IPS-15b (cell line): ENCODE measurements around the gene PARK7.
A peak's percentile ranks its signal among the peaks of the same experiment; 100 is the strongest.
"Not testable (repeated sequence)": the region's sequence is repeated elsewhere in the genome, so short reads cannot be mapped to it uniquely, and the experiment has no call there.

ENCODE experiments used
- H3K27me3 ChIP-seq: one replicate; pipeline ENCODE4 v1.6.1; 2013; ENCODE audit warnings: low read length; ENCODE audit not compliant: control insufficient read depth, insufficient read depth
- H3K36me3 ChIP-seq: one replicate; pipeline ENCODE4 v1.6.1; 2013; ENCODE audit warnings: low read length; ENCODE audit not compliant: control insufficient read depth, insufficient read depth
- H3K4me1 ChIP-seq: one replicate; pipeline ENCODE4 v1.6.1; 2013; ENCODE audit warnings: mild to moderate bottlenecking, low read length; ENCODE audit not compliant: control insufficient read depth, insufficient read depth
- H3K4me3 ChIP-seq: one replicate; pipeline ENCODE4 v1.5.1; 2013; ENCODE audit warnings: low read depth, low read length
- H3K9ac ChIP-seq: one replicate; pipeline ENCODE4 v1.6.1; 2013; ENCODE audit warnings: low read depth, mild to moderate bottlenecking, low read length
- H3K9me3 ChIP-seq: one replicate; pipeline ENCODE4 v1.6.1; 2013; ENCODE audit warnings: mild to moderate bottlenecking, low read length; ENCODE audit not compliant: control insufficient read depth, insufficient read depth

Gene PARK7

DNA sequence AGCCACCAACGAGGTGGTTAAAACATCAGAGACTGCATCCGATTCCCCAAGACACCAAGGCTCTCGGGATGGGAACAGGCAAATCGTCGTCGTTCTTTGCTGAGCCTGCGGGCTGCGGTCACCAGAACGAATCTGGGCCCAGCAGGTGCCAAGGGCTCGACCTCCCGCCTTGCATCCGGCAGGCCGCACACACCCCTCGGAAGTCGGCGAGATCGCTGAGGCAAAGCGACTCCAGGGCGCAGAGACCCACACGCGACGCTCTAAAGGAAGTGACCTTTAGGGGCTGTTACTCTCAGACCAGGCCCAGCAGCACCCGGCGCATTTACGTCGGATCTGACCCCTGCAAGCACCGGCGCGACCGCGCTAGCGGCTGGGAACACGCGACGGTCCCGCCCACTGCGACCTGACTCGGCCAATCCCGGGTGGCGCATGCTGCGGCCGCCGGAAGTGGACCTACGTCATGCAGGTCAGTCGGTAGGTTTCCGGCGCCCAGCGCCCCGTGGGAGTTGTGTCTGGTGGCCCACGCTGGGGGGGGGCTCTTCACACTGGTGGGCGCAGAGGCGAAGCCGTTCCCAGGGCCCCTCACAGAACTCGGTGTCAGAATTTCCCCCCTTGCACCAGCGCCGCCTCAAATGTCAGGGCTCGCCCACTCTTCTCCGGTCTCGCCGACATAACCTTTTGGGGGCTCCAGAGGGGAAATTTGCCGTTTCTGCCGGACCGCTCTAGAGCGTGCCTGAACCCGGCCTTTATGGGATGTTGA lies 7.5 kb upstream of the PARK7 start:
- no peaks in the 10 kb centered on the region for H3K9me3 ChIP-seq
- H3K36me3 ChIP-seq = no peaks in the 10 kb centered on the region
- no peaks in the 10 kb centered on the region for H3K27me3 ChIP-seq
- H3K4me1 ChIP-seq = no peaks in the 10 kb centered on the region
- peak overlapping the region; percentile 85 for H3K4me3 ChIP-seq
- H3K9ac ChIP-seq = peak overlapping the region; percentile 73

DNA sequence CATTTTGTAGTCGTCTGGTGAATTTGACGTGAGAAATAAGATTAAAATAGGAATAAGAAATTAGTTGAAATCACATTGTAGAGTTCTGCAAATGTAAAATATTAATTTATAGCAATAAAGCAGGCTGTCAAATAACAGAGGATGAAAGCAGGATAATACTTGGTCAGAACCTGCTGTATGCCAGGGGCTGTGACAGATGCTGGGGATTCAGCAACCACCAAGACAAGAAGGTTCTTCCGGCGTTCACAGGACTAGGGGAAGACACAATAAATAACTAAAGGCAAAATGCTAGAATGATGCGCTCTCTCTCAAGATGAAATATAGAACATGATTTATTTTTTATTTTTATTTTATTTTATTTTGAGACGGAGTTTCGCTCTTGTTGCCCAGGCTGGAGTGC lies 6.8 kb upstream of the PARK7 start:
- Histone ChIP-seq H3K36me3 (no peaks in the 10 kb centered on the region), H3K9me3 (no peaks in the 10 kb centered on the region), H3K4me1 (no peaks in the 10 kb centered on the region), H3K9ac (no peak overlapping the region), H3K4me3 (peak overlapping the region; percentile 85), H3K27me3 (no peaks in the 10 kb centered on the region)

DNA sequence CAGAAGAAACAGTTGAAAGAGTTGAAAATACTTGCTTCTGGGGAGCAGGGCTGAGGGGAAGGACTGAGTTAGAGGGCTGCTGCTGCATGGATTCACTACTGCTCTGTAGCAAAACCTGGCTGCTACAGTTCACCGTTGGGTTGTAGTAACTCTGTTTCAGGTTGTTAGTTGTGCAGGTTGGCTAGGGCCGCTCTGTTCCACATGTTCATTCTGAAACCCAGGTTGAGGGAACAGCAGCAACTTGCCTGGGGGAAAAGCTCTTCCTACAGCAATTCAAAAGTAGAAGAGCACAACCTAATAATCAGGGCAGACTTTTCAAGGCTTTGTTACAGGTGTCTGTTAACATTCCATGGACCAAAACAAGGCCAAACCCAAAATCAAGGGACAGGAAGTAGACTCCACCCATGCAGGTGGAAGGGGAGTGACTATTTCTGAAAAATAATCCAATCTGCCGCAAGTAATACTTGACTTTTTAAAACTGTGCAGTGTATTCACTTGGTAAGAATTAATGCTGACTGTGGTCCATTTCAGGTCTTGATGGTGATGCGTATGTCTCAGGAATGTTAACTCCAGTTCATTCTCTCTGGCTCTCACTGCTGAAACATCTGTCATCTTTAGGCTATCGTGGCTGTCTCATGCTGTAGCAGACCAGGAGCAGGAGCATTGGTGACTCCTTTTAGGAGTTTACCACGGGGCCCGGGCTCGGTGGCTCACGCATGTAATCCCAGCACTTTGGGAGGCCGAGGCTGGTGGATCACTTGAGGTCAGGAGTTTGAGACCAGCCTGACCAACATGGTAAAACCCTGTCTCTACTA lies 5.1 kb upstream of the PARK7 start:
- Histone ChIP-seq H3K9me3 (no peaks in the 10 kb centered on the region), H3K4me3 (no peak overlapping the region), H3K27me3 (no peaks in the 10 kb centered on the region), H3K36me3 (no peaks in the 10 kb centered on the region), H3K9ac (no peak overlapping the region), H3K4me1 (no peaks in the 10 kb centered on the region)

DNA sequence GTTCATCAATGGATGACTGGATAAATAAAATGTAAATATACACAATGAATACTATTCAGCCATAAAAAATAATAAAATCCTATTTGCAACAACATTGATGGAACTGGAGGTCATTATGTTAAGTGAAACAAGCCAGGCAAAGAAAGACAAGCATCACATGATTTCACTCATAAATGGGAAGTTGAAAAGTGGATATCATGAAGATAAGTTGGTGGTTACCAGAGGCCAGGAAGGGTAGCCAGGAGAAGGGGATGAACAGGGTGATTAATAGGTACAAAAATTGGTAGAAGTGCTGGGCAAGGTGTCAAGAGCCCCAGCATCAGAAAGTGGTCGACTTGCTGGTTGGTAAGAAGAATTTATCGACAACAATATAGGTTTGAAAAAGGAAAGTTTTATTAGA lies 1.3 kb upstream of the PARK7 start:
- no peak overlapping the region for H3K9ac ChIP-seq
- no peaks in the 10 kb centered on the region for H3K9me3 ChIP-seq
- H3K27me3 ChIP-seq = no peaks in the 10 kb centered on the region
- peak overlapping the region; percentile 70 for H3K4me3 ChIP-seq
- H3K4me1 ChIP-seq = no peaks in the 10 kb centered on the region
- peaks cover 14% of the 10 kb centered on the region for H3K36me3 ChIP-seq

DNA sequence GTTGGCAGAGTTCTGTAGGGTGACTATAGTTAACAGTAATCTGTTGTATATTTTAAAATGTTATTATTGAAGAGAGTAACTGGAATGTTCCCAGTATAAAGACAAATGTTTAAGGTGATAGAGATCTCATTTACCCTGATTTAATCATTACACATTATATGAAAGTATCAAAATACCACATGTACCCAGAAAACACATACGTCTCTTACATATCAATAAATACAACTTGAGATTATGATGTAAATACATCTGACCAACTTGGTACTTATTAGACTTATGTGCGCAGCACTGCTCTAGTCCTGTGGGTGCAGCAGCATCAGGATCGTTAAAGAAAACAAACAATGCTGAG lies 670 bp upstream of the PARK7 start:
- Histone ChIP-seq H3K9me3 (no peaks in the 10 kb centered on the region), H3K4me1 (no peaks in the 10 kb centered on the region), H3K4me3 (peak overlapping the region; percentile 70), H3K9ac (peak overlapping the region; percentile 89), H3K27me3 (no peaks in the 10 kb centered on the region), H3K36me3 (peaks cover 17% of the 10 kb centered on the region)

DNA sequence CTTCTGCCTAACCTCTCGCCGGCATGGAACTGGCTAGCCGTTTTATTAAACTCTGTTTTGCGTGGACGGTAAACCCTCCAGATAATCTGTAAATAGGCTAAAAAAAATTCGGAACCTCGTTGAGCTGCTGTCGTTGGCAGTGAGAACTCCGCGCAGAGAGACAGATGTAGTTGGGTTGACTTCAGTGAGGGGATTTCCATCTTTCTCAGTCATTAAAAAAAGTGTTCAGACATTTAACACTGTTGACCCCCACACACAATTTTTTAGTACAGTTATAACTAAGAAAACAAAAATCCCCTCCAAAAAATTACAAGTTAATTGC lies 464 bp downstream of the PARK7 start:
- Histone ChIP-seq H3K4me1 (no peaks in the 10 kb centered on the region), H3K9me3 (no peaks in the 10 kb centered on the region), H3K9ac (peak overlapping the region; percentile 57), H3K36me3 (peaks cover 20% of the 10 kb centered on the region), H3K27me3 (no peaks in the 10 kb centered on the region), H3K4me3 (peak overlapping the region; percentile 70)

DNA sequence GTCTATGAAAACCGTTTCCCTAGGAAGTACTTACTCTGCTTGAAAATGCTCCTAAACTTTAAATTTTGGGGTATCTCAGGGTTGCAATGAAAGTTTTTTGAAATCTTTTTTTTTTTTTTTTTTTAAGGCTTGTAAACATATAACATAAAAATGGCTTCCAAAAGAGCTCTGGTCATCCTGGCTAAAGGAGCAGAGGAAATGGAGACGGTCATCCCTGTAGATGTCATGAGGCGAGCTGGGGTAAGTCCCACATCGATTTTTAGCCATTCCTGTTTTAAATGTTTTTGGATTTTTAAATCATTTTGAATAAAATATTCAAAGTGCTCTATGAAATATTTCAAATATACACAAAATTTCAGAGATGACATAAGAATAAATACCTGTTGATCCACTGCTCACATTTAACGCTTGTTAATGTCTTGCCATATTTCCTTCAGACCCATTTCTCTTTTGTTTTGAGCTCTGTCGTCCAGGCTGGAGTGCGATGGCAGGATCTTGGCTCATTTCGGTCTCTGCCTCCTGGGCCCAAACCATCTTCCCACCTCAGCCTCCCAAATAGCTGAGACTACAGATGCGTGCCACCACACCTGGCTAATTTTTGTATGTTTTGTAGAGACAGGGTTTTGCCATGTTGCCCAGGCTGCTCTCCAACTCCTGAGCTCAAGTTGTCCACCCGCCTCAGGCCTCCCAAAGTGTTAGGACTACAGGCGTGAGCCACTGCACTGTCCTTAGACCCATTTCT lies 1.3 kb downstream of the PARK7 start:
- H3K9ac ChIP-seq = peak overlapping the region; percentile 57
- no peaks in the 10 kb centered on the region for H3K4me1 ChIP-seq
- H3K4me3 ChIP-seq = peak overlapping the region; percentile 70

DNA sequence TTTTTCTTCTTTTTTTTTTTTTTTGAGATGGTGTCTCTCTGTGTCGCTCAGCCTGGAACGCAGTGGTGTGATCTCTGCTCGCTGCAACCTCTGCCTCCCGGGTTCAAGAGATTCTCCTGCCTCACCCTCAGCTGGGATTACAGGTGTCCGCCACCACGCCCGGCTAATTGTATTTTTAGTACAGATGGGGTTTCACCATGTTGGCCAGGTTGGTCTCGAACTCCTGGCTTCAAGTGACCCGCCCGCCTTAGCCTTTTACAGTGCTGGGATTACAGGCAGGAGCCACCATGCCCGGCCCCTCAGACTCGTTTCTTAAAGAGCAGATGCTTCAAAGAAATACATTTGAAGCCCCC lies 1.8 kb downstream of the PARK7 start:
- peaks cover 22% of the 10 kb centered on the region for H3K36me3 ChIP-seq
- not testable (repeated sequence) for H3K27me3 ChIP-seq, H3K4me1 ChIP-seq, H3K9me3 ChIP-seq, H3K4me3 ChIP-seq, H3K9ac ChIP-seq

More for the DNA sequence above, 1.3 kb downstream of the PARK7 start:
- Histone ChIP-seq H3K27me3 (no peaks in the 10 kb centered on the region), H3K36me3 (peaks cover 22% of the 10 kb centered on the region), H3K9me3 (no peaks in the 10 kb centered on the region)

DNA sequence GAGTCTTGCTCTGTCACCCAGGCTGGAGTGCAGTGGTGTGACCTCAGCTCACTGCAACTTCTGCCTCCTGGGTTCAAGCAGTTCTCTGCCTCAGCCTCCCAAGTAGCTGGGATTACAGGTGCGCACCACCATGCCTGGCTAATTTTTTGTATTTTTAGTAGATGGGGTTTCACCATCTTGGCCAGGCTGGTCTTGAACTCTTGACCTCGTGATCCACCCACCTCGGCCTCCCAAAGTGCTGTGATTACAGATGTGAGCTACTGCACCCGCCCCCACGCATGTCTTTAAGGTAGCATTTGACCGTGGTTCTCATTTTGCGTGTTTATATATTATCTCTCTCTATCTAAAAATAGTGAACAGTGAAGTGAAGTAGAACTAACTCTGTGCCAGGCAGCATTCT lies 2.3 kb downstream of the PARK7 start:
- H3K27me3 ChIP-seq, H3K9me3 ChIP-seq, H3K4me3 ChIP-seq, H3K4me1 ChIP-seq, H3K9ac ChIP-seq: not testable (repeated sequence)
- H3K36me3 ChIP-seq = peaks cover 26% of the 10 kb centered on the region

DNA sequence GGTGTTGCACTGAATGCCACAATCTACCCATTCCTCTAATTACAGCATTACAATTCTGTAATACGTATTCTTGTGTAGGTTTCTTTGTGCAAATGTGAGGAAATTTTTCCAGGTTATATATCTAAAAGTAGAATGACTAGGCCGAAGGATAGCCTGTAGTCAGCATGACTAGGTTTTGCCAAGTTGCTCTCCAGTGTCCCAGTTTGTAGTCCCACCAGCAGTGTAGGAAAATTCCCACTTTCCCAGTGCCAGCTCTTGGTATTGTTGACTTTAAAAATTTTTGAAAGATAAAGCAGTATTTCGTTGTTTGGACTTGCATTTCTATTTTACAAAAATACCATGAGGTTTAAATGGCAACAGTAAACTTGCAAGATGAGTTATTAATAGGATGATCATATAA lies 3.0 kb downstream of the PARK7 start:
- no peak overlapping the region for H3K4me3 ChIP-seq
- no peaks in the 10 kb centered on the region for H3K27me3 ChIP-seq
- no peaks in the 10 kb centered on the region for H3K4me1 ChIP-seq
- peaks cover 27% of the 10 kb centered on the region for H3K36me3 ChIP-seq
- H3K9ac ChIP-seq = no peak overlapping the region
- H3K9me3 ChIP-seq = no peaks in the 10 kb centered on the region

DNA sequence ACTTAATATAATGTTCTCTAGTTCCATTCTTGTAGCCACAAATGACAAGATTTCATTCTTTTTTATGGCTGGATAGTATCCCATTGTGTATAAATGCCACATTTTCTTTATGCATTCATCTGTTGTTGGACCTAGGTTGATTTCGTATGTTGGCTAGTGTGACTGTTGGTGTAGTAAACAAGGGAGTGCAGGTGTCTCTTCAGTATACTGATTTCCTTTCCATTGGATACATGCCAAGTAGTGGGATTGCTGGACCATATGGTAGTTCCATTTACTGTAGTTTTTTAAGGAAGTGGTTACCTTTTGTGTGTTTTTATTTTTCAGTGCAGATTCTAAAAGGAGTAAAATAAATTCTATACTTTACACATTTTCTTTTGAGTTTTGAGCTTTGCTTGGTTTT lies 5.7 kb downstream of the PARK7 start:
- no peaks in the 10 kb centered on the region for H3K4me1 ChIP-seq
- H3K4me3 ChIP-seq = no peak overlapping the region
- no peaks in the 10 kb centered on the region for H3K9me3 ChIP-seq
- H3K9ac ChIP-seq = no peak overlapping the region
- no peaks in the 10 kb centered on the region for H3K27me3 ChIP-seq
- peaks cover 40% of the 10 kb centered on the region for H3K36me3 ChIP-seq

DNA sequence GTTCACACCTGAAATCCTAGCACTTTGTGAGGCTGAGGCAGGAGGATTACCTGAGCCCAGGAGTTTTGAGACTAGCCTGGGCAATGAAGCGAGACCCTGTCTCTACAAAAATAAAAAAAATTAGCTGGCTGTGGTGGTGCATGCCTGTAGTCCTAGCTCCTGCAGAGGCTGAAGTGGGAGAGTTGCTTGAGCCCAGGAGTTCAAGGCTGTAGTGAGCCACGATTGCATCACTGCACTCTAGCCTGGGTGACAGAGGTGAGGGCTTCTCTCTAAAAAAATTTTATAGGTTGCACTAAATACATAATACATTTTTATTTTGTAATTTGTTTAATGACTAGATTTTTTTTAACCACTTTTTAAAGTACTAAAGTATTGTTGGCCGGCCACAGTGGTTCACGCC lies 6.1 kb downstream of the PARK7 start:
- no peaks in the 10 kb centered on the region for H3K27me3 ChIP-seq
- no peak overlapping the region for H3K9ac ChIP-seq
- peaks cover 41% of the 10 kb centered on the region for H3K36me3 ChIP-seq
- H3K4me1 ChIP-seq = no peaks in the 10 kb centered on the region
- H3K9me3 ChIP-seq = no peaks in the 10 kb centered on the region
- H3K4me3 ChIP-seq = no peak overlapping the region
